Stomach (tissue), 9 donors: ENCODE results near the gene CTAGE9. TPM values are rescaled to one million over a fixed set of nuclear protein-coding genes. Genes with fewer than 3 reads are reported as not detected.

ENCODE experiments used
- DNase-seq, 2 donors: peaks; one replicate each; pipeline versions ENCODE4 v3.0.0 to v3.0.0-alpha.2; 2013 to 2019
- H3K27ac ChIP-seq, 5 donors: fragments of 200-600 bp in 4 of 5; sonication (generic) in 4 of 5; one replicate each; pipeline ENCODE4 v1.5.1; 2013 to 2019; ENCODE audit warnings: mild to moderate bottlenecking in 1 of 5, moderate library complexity in 1 of 5
- H3K27me3 ChIP-seq, 3 donors: fragments of 200-600 bp; sonication (generic); one replicate each; pipeline ENCODE4 v1.5.1; 2017 to 2019; ENCODE audit warnings: mixed run types in 1 of 3
- H3K36me3 ChIP-seq, 4 donors: fragments of 200-600 bp; sonication (generic); 1 replicate in 3 of 4; 2 replicates in 1 of 4; pipeline ENCODE4 v1.5.1; 2016 to 2019
- H3K4me1 ChIP-seq, 4 donors: fragments of 200-600 bp; sonication (generic); one replicate each; pipeline ENCODE4 v1.5.1; 2016 to 2019
- H3K4me3 ChIP-seq, 4 donors: fragments of 200-600 bp; sonication (generic) in 3 of 4; one replicate each; pipeline ENCODE4 v1.5.1; 2016 to 2019; ENCODE audit warnings: mild to moderate bottlenecking in 1 of 4
- H3K9me3 ChIP-seq, 4 donors: fragments of 200-600 bp; sonication (generic); one replicate each; pipeline ENCODE4 v1.5.1; 2016 to 2019
- EP300 ChIP-seq: sonication (generic); formaldehyde crosslinking; IDR thresholded peaks from one replicate; pipeline ENCODE4 v1.6.1; 2017; ENCODE audit warnings: antibody characterized with exemption
- POLR2A ChIP-seq, 4 donors: fragments of 450-650 bp; IDR thresholded peaks; one replicate each; pipeline ENCODE4 v1.6.1; 2016; ENCODE audit warnings: antibody characterized with exemption in 4 of 4, control low read depth in 2 of 4, mild to moderate bottlenecking in 1 of 4, moderate library complexity in 1 of 4
- POLR2AphosphoS5 ChIP-seq, 3 donors: sonication (generic); formaldehyde crosslinking; IDR thresholded peaks; one replicate each; pipeline ENCODE4 v1.6.1; 2016; ENCODE audit warnings: antibody characterized with exemption in 3 of 3
- WGBS, 5 donors: extraction: QIAGEN DNeasy Blood & Tissue Kit in 3 of 5; methylation state at CpG; one replicate each; pipeline versions ENCODE4 v1.1.5 to v1.1.7; 2013 to 2018; 5-methylcytosine and 5-hydroxymethylcytosine counted together
- intact Hi-C: fragments of 100-400 bp; cut with DNase I; formaldehyde crosslinking; loops from one replicate; pipeline ENCODE4 v1.15.1; 2023; ENCODE audit warnings: low total_unique reads
- polyA plus RNA-seq, 3 donors: library from polyadenylated mRNA; stranded (reverse); fragments of 200-250 nt; gene quantifications; one replicate each; pipeline ENCODE4 v1.2.3, GENCODE V29; 2013
- total RNA-seq, 5 donors: library from RNA; depleted of rRNA; stranded (reverse); fragments of >200 nt; gene quantifications; one replicate each; pipeline versions ENCODE4 v1.1.0 to v1.2.3, GENCODE V29; 2014 to 2016
- TF ChIP-seq, protein P1 (sequence below), 7 experiments: fragments of 450-650 bp in 4 of 7; fragments of 200-600 bp in 3 of 7; sonication (generic) in 3 of 7; IDR thresholded peaks; one replicate each; pipeline ENCODE4 v1.5.1; 2016 to 2019; ENCODE audit warnings: antibody characterized with exemption in 7 of 7, control low read depth in 2 of 7, mild to moderate bottlenecking in 1 of 7
- donor health status: healthy with polysubstance abuse.
- donor health status: Bipolar disorder and iron deficiency.
- donor health status: healthy.

The CTAGE9 gene
- total and polyA plus RNA-seq, 8 donors: 6.2 TPM; not detected in 7

DNA sequence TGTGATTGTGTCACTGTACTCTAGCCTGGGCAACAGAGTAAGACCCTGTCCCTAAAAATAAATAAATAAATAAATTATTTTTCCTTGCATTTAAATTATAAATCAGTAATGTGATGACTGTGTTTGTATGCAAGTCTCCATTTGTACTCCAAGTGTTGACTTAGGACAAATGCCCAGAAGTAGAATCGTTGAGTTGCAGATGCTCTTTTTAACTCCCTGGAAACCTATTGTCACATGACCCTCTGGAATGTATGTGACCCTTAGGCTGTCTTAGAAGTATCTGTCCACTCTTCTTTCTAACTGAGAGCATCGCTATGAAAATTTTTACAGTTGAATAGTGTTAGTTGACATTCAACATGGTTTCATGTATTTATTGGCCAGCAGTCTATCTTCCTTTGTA, 28.4 kb downstream of the CTAGE9 start:
- no peaks in the 10 kb centered on the region for H3K9me3 ChIP-seq
- no peaks in the 10 kb centered on the region for H3K36me3 ChIP-seq
- H3K4me3 ChIP-seq: no peak overlapping the region
- no peak overlapping the region for H3K27ac ChIP-seq
- H3K27me3 ChIP-seq: no peaks in the 10 kb centered on the region
- no peaks in the 10 kb centered on the region for H3K4me1 ChIP-seq
- no peak for DNase-seq
- WGBS, 5 donors: 53 to 67% (median 58%) methylated on average over 2 of the region's 2 CpGs
- intact Hi-C loops: no loop called here
- TF ChIP-seq EP300 (no peak), POLR2AphosphoS5 (IDR thresholded peaks at IDR 0.05) (no peak), POLR2A (IDR thresholded peaks at IDR 0.05) (no peak)
- TF ChIP-seq, protein P1, sequence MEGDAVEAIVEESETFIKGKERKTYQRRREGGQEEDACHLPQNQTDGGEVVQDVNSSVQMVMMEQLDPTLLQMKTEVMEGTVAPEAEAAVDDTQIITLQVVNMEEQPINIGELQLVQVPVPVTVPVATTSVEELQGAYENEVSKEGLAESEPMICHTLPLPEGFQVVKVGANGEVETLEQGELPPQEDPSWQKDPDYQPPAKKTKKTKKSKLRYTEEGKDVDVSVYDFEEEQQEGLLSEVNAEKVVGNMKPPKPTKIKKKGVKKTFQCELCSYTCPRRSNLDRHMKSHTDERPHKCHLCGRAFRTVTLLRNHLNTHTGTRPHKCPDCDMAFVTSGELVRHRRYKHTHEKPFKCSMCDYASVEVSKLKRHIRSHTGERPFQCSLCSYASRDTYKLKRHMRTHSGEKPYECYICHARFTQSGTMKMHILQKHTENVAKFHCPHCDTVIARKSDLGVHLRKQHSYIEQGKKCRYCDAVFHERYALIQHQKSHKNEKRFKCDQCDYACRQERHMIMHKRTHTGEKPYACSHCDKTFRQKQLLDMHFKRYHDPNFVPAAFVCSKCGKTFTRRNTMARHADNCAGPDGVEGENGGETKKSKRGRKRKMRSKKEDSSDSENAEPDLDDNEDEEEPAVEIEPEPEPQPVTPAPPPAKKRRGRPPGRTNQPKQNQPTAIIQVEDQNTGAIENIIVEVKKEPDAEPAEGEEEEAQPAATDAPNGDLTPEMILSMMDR (IDR thresholded peaks at IDR 0.05): no peak

DNA sequence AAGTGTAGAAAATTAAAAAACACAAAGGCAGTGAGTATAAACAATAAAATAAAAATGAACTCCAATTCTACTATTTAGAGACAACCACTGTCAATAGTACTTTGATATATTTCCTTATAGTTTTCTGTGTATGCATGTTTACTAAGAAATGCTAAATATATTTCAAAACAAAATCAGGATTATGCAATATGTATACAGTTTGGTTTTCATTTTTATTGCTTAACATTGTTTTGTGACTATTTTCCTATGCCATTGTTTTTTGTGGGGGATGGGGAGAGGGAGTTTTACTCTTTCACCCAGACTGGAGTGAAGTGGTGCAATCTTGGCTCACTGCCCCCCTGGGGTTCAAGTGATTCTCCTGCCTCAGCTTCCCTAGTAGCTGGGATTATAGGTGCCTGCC, 29.2 kb downstream of the CTAGE9 start:
- Histone ChIP-seq H3K36me3 (no peaks in the 10 kb centered on the region), H3K4me3 (no peak overlapping the region), H3K27ac (no peak overlapping the region), H3K27me3 (no peaks in the 10 kb centered on the region), H3K9me3 (no peaks in the 10 kb centered on the region), H3K4me1 (no peaks in the 10 kb centered on the region)
- intact Hi-C loops: no loop called here
- TF ChIP-seq EP300 (no peak), POLR2A (IDR thresholded peaks at IDR 0.05) (no peak), POLR2AphosphoS5 (IDR thresholded peaks at IDR 0.05) (no peak)
- TF ChIP-seq, protein P1 (IDR thresholded peaks at IDR 0.05): no peak
- DNase-seq: no peak

DNA sequence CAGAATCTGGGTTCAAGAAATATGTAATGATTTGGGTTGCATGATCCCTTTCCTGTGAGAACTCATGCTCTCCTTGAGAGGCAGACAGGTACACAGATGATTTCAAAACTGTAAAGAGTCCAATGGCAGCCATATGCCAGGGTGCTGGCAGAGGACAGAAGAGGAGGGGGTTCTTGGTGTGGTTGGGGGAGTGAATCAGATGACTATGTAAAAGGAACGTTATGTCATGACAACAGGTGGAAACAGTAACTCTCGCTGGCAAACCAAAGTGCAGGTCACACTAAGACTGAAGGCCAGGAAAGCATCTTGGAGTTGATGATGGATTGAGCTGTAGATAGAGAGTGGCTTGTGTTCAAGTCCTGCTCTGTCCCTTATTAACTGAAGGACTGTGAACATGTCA, 29.9 kb downstream of the CTAGE9 start:
- H3K4me3 ChIP-seq: no peak overlapping the region
- TF ChIP-seq, protein P1 (IDR thresholded peaks at IDR 0.05): no peak
- no peak for TF ChIP-seq POLR2AphosphoS5 (IDR thresholded peaks at IDR 0.05)
- no peak for TF ChIP-seq POLR2A (IDR thresholded peaks at IDR 0.05)
- TF ChIP-seq EP300: no peak
- no peak overlapping the region for H3K27ac ChIP-seq
- WGBS, 5 donors: 88 to 96% (median 90%) methylated on average over 2 of the region's 2 CpGs
- H3K36me3 ChIP-seq: no peaks in the 10 kb centered on the region
- H3K9me3 ChIP-seq: no peaks in the 10 kb centered on the region
- DNase-seq: no peak
- no peaks in the 10 kb centered on the region for H3K27me3 ChIP-seq
- intact Hi-C loops: no loop called here
- H3K4me1 ChIP-seq: no peaks in the 10 kb centered on the region

DNA sequence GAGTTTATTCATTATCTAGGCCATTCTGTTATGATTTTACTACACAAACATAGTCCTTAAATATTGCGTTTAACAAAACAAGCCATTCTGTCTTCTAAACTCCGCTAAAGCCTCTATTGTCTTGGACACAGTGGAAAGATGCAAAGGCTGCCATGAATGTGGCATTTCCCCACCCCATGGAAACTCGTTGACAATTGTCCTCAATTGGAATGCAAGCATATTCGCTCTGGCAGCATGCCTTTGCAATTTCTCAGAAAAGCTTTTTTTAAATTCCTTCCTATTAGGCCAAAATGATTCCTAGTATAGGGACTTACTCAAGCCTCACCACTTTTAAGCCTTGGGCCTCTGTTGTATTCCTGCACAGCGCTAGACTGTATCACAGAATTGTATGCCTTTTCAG, 32.4 kb downstream of the CTAGE9 start:
- intact Hi-C loops: no loop called here
- DNase-seq: no peak
- no peak overlapping the region for H3K4me3 ChIP-seq
- H3K9me3 ChIP-seq: no peaks in the 10 kb centered on the region
- TF ChIP-seq EP300 (no peak), POLR2A (IDR thresholded peaks at IDR 0.05) (no peak), POLR2AphosphoS5 (IDR thresholded peaks at IDR 0.05) (no peak)
- TF ChIP-seq, protein P1 (IDR thresholded peaks at IDR 0.05): no peak
- no peak overlapping the region for H3K27ac ChIP-seq
- no peaks in the 10 kb centered on the region for H3K4me1 ChIP-seq
- no peaks in the 10 kb centered on the region for H3K27me3 ChIP-seq
- H3K36me3 ChIP-seq: no peaks in the 10 kb centered on the region
- WGBS, 5 donors: 79 to 86% (median 84%) methylated on average over 5 of the region's 5 CpGs
